Hematopoietic multipotent progenitor cell treated with erythropoietin and hydrocortisone succinate and interleukin-3 and kit ligand, for 15 days (in vitro differentiated cells): ENCODE results near the gene RALGPS2.

ENCODE experiments used
- DNase-seq: peaks from one replicate; pipeline ENCODE4 v3.0.0-alpha.2; 2015; ENCODE audit warnings: low spot score

Gene RALGPS2

DNA sequence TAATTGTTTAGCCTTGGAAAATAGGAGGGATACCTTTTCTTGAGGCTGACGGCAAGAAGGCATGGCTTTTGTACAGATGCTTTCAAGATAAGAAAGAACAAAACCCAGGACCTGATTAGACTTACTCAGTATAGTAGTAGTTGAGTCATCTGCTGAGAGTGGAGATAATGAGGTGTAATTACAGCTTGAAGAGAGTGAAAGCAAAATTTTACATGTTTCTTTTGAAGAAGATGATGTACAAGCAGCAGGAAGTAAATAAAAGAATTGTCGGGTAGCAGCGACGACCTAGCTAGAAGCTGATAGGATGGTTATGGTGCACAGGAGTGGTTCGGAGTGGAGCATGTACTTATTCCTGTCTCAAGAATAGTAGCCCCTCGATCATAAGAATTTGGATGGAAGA, 139.3 kb downstream of the RALGPS2 start:
- DNase-seq, result no peak

DNA sequence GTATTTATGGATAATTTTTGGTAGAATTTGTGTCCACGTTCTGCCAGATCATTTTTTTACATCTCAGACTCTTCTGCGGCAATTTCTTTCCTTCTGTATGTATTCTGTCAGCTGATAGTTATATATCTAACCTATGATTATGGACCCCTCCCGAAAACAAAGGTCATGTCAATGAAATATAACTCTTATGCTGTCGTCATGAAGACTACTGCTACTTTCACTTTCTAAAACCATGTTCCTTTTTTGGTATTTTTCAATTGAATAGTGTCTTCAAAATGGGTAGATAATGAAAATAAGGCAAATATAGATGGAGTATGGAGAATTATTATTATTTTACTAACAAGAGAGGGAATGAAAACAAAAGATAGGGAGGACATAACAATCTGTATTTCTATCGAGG, 142.6 kb downstream of the RALGPS2 start:
- no peak for DNase-seq

DNA sequence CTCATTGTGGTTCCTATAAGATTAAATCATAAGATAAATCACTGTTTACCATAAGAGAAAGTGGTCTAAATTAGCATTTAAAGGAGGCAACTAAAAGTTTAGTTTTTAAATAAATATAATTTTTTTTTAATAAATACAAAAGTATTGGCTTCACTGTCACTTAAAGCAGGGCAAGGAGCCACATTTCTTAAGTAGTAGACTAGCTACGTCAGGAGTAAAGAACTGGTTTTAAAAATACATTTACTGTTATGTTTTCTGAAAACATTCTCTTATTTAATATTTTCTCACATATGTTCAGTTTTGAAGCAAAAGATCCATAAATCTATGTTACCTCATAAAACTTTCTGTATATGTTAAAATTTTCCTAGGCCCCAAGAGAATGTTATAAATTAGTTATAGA, 143.7 kb downstream of the RALGPS2 start:
- no peak for DNase-seq

DNA sequence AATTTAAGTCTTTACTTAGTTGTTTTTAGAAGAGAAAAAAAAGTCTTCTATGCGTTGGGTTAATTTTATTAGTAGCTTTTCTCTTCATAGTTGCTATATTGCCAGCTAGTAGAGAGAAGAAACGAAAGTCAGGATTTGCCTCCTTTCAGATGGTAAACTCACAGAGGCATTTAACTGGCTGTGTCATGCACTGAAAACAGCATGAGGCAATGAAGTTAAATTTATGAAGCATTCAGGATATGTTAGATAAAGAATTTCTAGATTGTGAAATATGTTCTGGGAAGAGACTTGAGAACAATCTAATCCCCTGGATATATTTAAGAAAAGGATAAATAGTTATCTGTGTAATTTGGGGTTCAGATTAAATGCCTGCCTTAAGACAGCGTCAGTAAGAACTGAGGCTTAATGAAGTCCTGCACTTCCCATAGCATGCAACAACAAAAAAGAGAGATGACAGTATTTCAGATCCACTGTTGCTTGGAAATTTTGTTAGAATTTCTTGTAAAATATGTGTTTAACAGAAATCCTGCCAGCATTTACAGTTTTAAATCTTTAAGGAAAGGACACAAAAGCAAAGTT, 144.2 kb downstream of the RALGPS2 start:
- DNase-seq, result no peak

- no peak for DNase-seq
Observed at GRCh38 chr1:178870221-178870620, 145.2 kb downstream of the RALGPS2 start.

- DNase-seq, result no peak
Observed at GRCh38 chr1:178870944-178871343, 145.9 kb downstream of the RALGPS2 start, which contains the start of gene ANGPTL1. TSS of gene ANGPTL1 (minus strand) at chr1:178871077. CDS start at chr1:178865776, 5,301 bp downstream.

DNA sequence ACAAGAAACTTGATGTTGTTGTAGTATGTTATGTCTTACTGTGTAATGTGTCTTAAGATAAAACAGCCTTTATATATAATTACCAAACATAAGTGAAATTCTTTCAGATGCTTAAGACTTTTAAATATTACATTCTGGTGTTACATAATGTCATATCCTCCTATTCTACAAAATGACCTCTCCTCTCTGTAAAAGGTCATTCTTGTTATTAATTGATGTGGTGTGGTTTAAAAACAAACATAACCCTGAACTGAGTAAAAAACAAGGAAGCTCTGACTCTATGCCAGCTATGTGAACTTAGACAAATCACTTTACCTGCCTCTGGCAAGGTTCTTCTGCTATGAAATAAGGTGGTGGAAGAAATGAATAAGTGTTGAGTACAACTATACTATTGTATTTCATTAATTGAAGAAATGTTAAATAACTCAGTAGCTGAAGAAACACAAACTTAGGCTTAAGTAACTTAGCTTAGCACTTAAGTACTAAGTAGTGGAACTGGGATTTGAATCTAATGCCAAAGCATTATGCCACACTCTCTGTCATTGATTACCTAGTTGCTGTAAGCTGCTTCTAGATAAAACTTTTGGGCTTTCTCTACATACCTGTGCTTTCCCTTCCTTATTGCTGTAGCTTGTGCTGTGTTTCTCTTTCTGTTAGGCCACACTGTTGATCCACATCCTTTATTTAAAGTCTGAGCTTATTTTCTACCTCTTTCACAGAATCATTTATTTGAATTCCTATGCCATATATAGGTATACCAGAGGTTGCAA, 146.7 kb downstream of the RALGPS2 start:
- no peak for DNase-seq

DNA sequence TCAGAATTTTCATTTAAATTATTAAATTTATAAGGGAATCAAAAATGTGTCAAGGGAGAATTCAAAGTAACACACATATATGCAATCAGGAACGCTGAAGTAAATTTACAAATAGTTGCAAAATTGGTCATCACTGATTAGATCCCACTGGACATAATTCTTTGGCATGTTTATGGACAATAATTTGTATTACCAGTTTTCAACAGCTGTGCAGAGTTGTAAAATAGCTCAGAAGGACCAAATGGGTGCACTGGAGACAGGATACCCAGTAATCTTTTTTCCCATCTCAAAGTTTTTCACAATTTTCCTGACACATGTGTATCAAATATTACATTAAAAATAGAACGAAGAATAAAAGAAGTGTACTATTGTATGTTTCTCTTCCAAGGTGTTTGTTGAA, 149.9 kb downstream of the RALGPS2 start:
- no peak for DNase-seq

DNA sequence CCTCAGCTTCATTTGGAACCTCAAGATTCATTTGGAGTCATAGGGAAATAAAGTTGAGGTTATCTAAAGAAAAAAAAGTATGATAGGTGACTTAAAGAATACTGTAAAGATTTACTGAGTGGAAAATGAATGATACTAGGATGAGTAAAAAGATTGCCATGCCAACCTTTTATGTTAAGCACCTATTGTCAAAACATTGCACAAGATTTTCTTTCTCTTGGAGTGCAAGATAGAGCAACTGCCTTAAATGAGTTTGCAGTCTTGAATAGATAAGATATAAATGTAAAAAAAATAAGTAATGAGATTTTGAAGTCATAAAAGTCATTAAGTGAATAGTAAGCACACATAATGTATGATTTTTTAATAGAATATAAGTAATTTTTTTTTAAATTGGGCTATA, 150.9 kb downstream of the RALGPS2 start:
- no peak for DNase-seq

DNA sequence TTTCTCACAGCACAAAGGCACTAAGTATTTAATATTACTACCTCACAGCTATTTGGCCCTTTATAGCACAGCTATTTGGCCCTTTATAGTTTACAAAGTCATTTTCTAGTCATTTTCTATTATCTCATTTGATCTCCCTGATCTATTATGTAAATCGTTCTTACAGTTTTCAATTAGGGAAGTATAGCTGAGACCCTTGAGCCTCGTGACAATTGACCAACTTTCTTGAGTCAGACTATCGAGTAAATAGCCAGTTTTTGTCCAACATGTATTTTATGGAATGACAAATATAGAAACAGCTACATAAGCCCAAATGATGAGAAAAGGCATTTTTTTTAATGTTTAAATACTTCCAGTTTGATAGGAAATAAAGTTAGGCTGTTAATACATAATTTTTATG, 152.9 kb downstream of the RALGPS2 start:
- no peak for DNase-seq

- DNase-seq, result no peak
Observed at GRCh38 chr1:178881950-178882349, 156.9 kb downstream of the RALGPS2 start.

GRCh38 chr1:178885869-178886268, 160.8 kb downstream of the RALGPS2 start:
- DNase-seq, result no peak

GRCh38 chr1:178886551-178886950, 161.5 kb downstream of the RALGPS2 start:
- DNase-seq, result no peak

GRCh38 chr1:178895928-178896327, 170.9 kb downstream of the RALGPS2 start:
- no peak for DNase-seq

DNA sequence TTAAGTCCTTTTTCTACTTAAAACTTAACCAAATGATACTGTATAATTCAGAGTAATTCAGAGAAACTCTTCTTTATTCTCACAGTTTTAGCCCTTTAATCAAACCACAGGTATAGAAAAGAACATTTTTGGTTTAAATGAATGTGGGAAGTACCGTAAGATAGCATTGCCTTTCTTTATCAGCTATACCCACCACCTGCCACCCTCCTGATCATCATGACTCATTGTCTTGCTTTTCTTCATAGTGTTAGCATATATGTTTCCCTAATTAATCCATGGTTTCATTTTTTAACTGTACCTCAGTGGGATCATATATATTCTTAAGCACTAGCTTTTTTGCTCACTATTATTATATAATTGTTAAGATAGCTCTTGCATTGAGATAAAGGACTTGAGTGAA, 173.4 kb downstream of the RALGPS2 start:
- DNase-seq, result no peak

DNA sequence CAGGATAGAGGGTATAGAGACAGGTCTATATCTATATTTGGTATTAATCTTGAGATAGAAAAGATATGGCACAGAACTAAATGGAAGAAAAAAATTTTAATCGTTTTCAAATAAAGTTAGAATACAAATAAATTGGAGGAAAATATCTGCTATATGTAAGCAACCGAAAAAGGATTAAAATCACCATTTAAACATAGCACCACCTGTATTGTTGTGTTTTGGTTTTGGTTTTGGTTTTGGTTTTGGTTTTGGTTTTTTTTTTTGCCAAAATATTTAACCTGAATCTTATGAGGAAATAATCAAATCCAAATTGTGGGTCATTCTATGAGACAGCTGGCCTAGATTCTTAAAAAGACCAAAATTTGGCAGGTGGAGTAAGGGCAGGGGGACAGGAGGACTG, 174.4 kb downstream of the RALGPS2 start:
- DNase-seq, result no peak

DNA sequence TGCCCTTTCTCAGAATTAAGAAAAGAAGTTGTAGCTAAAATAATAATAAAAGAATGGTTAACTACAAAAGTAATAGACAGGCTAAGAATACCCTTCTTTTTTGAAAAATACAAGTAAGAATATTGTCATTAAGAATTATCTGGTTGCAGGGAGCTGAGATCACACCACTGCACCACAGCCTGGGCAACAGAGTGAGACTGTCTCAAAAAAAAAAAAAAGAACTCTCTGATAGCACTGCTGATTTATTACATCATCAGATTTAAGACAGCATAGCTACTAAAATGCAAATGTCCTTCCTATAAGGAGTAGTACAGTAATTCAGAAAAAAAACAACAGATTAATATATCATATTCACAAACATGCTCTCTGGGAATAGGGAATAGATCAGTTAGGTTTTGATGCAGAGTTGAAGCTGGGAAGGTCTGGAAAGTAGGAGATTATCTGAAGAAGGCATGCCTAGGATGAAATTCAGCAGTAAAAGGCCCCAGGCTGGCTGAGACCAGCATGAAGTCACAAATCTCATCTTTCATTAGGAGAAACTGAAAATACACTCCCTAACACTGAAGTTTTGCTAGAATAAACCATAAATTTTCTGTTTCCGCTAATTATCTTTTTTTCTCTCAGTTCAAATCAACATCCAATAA, 176.6 kb downstream of the RALGPS2 start:
- DNase-seq, result no peak

- no peak for DNase-seq
Observed at GRCh38 chr1:178908358-178908757, 183.3 kb downstream of the RALGPS2 start.

GRCh38 chr1:178910023-178910422, 185.0 kb downstream of the RALGPS2 start:
- no peak for DNase-seq

DNA sequence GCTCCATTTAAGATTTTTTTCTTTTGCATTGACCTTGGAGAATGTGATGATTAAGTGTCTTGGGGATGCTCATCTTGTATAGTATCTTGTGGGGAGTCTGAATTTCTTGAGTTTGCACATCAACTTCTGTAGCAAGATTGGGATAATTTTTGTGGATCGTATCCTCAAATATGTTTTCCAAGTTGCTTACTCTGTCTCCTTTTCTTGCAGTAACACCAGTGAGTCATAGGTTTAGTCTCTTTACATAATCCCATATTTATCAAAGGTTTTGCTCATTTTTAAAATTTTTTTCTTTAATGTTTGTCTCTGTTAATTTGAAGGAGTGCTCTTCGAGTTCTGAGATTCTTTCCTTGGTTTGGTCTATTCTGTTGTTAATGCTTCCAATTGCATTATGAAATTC, 187.6 kb downstream of the RALGPS2 start:
- DNase-seq, result no peak

DNA sequence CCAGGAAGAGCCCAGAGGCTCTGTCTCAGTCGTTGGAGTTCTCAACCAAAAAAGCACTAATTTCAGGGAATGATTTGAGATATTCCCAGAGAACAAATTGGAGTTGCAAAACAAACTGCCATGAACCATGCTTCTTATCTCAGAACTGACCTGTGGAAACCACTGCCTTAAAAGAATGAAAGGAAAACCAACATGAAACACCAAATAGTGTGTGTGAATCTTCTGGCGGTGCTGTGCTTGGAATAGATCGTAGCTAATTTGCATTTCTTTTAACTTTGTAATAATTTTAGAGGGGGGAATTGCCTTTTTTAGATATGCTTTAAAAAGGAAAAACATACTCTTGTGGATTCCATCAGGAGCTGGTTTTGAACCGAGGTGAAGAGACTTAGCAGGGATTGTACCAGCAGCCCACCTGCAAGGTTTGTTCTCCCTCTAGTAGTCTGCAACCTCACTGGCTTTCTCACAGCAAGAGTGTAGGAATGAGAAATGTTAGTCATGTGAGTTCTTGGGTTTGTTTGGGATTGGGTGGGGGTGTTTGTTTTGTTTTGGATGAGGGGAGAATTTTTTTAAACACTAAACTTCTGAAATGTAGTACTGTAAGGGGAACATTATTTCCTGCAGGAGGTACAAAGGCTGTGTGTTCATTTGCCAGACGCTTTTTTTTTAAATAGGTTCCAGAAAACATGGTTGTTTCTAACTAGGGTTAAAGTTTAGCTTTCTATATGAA, 191.6 kb downstream of the RALGPS2 start:
- no peak for DNase-seq

DNA sequence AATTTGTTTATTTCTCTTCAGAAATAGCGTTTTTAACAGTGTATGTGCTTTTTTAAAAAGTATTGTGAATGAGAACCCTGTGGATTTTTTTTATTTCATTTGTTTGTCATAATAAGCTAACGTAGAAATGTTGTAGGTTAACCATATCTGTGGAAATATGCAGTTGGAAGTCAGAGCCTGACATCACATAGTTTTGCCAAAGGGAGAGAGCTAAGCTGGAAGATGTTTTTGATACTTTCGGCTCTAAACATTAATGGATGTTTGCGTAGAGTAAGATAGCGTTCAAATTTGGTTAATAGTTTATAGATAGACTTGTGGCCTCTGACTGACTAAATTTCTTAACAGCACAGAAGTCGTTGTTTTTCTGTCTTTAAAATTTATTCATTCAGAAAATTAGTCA, 193.3 kb downstream of the RALGPS2 start:
- no peak for DNase-seq

GRCh38 chr1:178918955-178919354, 193.9 kb downstream of the RALGPS2 start:
- DNase-seq, result no peak
